H1 (cell line): ENCODE data around the gene CDR2L. TPM values are rescaled to one million over a fixed set of nuclear protein-coding genes. Genes with fewer than 3 reads are reported as not detected.

ENCODE experiments used
- CTCF ChIA-PET: fragments of 300-600 bp; sonication (Branson Sonifier 250); formaldehyde crosslinking; loops from one replicate; lab custom pipeline; 2021; ENCODE audit not compliant: partially characterized antibody; lab: Charles Lee
- POLR2A ChIA-PET: fragments of 300-600 bp; sonication (Branson Sonifier 250); formaldehyde crosslinking; loops from one replicate; lab custom pipeline; 2021; ENCODE audit warnings: inconsistent platforms; ENCODE audit not compliant: partially characterized antibody; lab: Charles Lee
- DNase-seq, 2 experiments: peaks; one replicate each; pipeline versions ENCODE4 v3.0.0 to v3.0.0-alpha.2; 2010 to 2022; ENCODE audit warnings: low spot score in 2 of 2, low read depth in 1 of 2, mixed read lengths in 1 of 2
- FAIRE-seq: peaks from 2 replicates; lab custom pipeline; 2011; peaks lifted over from hg19 to GRCh38; lab: Jason Lieb, UNC
- H2AFZ ChIP-seq: 2 replicates; pipeline ENCODE4 v1.8.1; 2012; ENCODE audit warnings: low read length, inconsistent platforms
- H2AK5ac ChIP-seq: 2 replicates; pipeline ENCODE4 v1.6.1; 2013; ENCODE audit warnings: low read depth, low read length
- H2BK120ac ChIP-seq: replicated peaks from 2 replicates; pipeline ENCODE3; 2013; ENCODE audit warnings: low read depth, low read length, inconsistent platforms
- H2BK12ac ChIP-seq: 2 replicates; pipeline ENCODE4 v1.6.1; 2013; ENCODE audit warnings: low read depth, low read length
- H2BK15ac ChIP-seq: 2 replicates; pipeline ENCODE4 v1.6.1; 2013; ENCODE audit warnings: low read length
- H2BK20ac ChIP-seq: 2 replicates; pipeline ENCODE4 v1.6.1; 2013; ENCODE audit warnings: low read length
- H2BK5ac ChIP-seq: 2 replicates; pipeline ENCODE4 v1.6.1; 2013; ENCODE audit warnings: low read depth, low read length
- H3K14ac ChIP-seq: 2 replicates; pipeline ENCODE4 v1.6.1; 2013; ENCODE audit warnings: inconsistent platforms; ENCODE audit not compliant: insufficient read length
- H3K18ac ChIP-seq: 2 replicates; pipeline ENCODE4 v1.6.1; 2013; ENCODE audit warnings: low read length; ENCODE audit errors: extremely low read depth
- H3K23ac ChIP-seq: 2 replicates; pipeline ENCODE4 v1.6.1; 2013; ENCODE audit warnings: inconsistent platforms; ENCODE audit not compliant: insufficient read length
- H3K23me2 ChIP-seq: 2 replicates; pipeline ENCODE4 v1.6.1; 2013; ENCODE audit warnings: low read depth, low read length
- H3K27ac ChIP-seq: 2 replicates; pipeline ENCODE4 v1.6.1; 2011; ENCODE audit warnings: low read depth, low read length, inconsistent platforms
- H3K27me3 ChIP-seq, 4 experiments: replicated peaks in 1 of 4; 1 replicate in 1 of 4; 2 replicates in 3 of 4; pipeline versions ENCODE4 v1.6.1 to v1.8.1; 2011 to 2013; ENCODE audit warnings: low read length in 3 of 4, mild to moderate bottlenecking in 3 of 4, inconsistent platforms in 2 of 4, mixed read lengths in 2 of 4, moderate library complexity in 1 of 4; ENCODE audit not compliant: control insufficient read depth in 3 of 4, insufficient read depth in 3 of 4; ENCODE audit errors: extremely low read depth in 1 of 4
- H3K36me3 ChIP-seq, 4 experiments: 2 replicates each; pipeline versions ENCODE4 v1.6.1 to v1.8.1; 2011 to 2013; ENCODE audit warnings: mild to moderate bottlenecking in 4 of 4, low read length in 3 of 4, moderate library complexity in 2 of 4, control low read depth in 1 of 4, inconsistent platforms in 1 of 4; ENCODE audit not compliant: insufficient read depth in 4 of 4, control insufficient read depth in 2 of 4
- H3K4ac ChIP-seq: replicated peaks from 2 replicates; pipeline ENCODE3; 2013; ENCODE audit warnings: low read length, low read depth, mixed read lengths, inconsistent platforms; ENCODE audit not compliant: insufficient read length
- H3K4me1 ChIP-seq, 4 experiments: replicated peaks in 1 of 4; 1 replicate in 1 of 4; 2 replicates in 3 of 4; pipeline versions ENCODE4 v1.6.1 to v1.8.1; 2011 to 2013; ENCODE audit warnings: low read length in 3 of 4, inconsistent platforms in 2 of 4, mixed read lengths in 1 of 4; ENCODE audit not compliant: insufficient read depth in 4 of 4, control insufficient read depth in 3 of 4
- H3K4me2 ChIP-seq, 2 experiments: 2 replicates each; pipeline versions ENCODE4 v1.6.1 to v1.8.1; 2011 to 2013; ENCODE audit warnings: low read depth in 2 of 2, low read length in 2 of 2, control low read depth in 1 of 2, inconsistent platforms in 1 of 2, mild to moderate bottlenecking in 1 of 2; ENCODE audit not compliant: insufficient read depth in 1 of 2
- H3K4me3 ChIP-seq, 4 experiments: fragments of 200-600, 300-600 bp in 1 of 4; sonication (generic), shearing (Covaris generic), sonication (Bioruptor Twin) in 1 of 4; 2 replicates each; pipeline versions ENCODE4 v1.5.1 to v1.8.1; 2011 to 2016; ENCODE audit warnings: low read length in 4 of 4, low read depth in 3 of 4, control low read depth in 2 of 4, inconsistent platforms in 2 of 4, mild to moderate bottlenecking in 2 of 4, mixed read lengths in 1 of 4, moderate library complexity in 1 of 4; ENCODE audit not compliant: insufficient read depth in 2 of 4; ENCODE audit errors: extremely low read depth in 1 of 4
- H3K56ac ChIP-seq: replicated peaks from 2 replicates; pipeline ENCODE3; 2013; ENCODE audit warnings: low read depth, mild to moderate bottlenecking, mixed read lengths, low read length, inconsistent platforms; ENCODE audit not compliant: insufficient read length
- H3K79me1 ChIP-seq: 2 replicates; pipeline ENCODE4 v1.6.1; 2013; ENCODE audit warnings: low read depth, low read length, control low read depth
- H3K79me2 ChIP-seq, 2 experiments: 2 replicates each; pipeline versions ENCODE4 v1.6.1 to v1.8.1; 2012 to 2013; ENCODE audit warnings: low read length in 2 of 2, mild to moderate bottlenecking in 2 of 2, inconsistent platforms in 1 of 2; ENCODE audit not compliant: insufficient read depth in 2 of 2, control insufficient read depth in 1 of 2
- H3K9ac ChIP-seq, 4 experiments: replicated peaks in 1 of 4; 1 replicate in 1 of 4; 2 replicates in 3 of 4; pipeline versions ENCODE4 v1.6.1 to v1.8.1; 2011 to 2013; ENCODE audit warnings: low read depth in 3 of 4, low read length in 3 of 4, control low read depth in 2 of 4, mild to moderate bottlenecking in 2 of 4, moderate library complexity in 2 of 4, inconsistent platforms in 1 of 4; ENCODE audit errors: extremely low read depth in 1 of 4
- H3K9me3 ChIP-seq, 2 experiments: 2 replicates each; pipeline versions ENCODE4 v1.6.1 to v1.8.1; 2012 to 2013; ENCODE audit warnings: mild to moderate bottlenecking in 2 of 2, moderate library complexity in 2 of 2, control low read depth in 1 of 2, inconsistent platforms in 1 of 2, low read depth in 1 of 2, low read length in 1 of 2, mixed read lengths in 1 of 2; ENCODE audit not compliant: insufficient read depth in 2 of 2
- H4K20me1 ChIP-seq, 2 experiments: replicated peaks in 1 of 2; 2 replicates each; pipeline versions ENCODE3 to v1.8.1; 2011 to 2013; ENCODE audit warnings: inconsistent platforms in 2 of 2, low read length in 2 of 2, mild to moderate bottlenecking in 1 of 2; ENCODE audit not compliant: insufficient read depth in 2 of 2, control insufficient read depth in 1 of 2
- H4K5ac ChIP-seq: 2 replicates; pipeline ENCODE4 v1.6.1; 2013; ENCODE audit warnings: low read length, low read depth, mixed read lengths, inconsistent platforms; ENCODE audit not compliant: insufficient read length
- H4K8ac ChIP-seq: 2 replicates; pipeline ENCODE4 v1.8.0; 2013; ENCODE audit warnings: mild to moderate bottlenecking, moderate library complexity, low read length, inconsistent platforms; ENCODE audit not compliant: insufficient read depth; ENCODE audit errors: extremely low read depth
- H4K91ac ChIP-seq: replicated peaks from 2 replicates; pipeline ENCODE3; 2013; ENCODE audit warnings: low read length, mixed read lengths, inconsistent platforms; ENCODE audit not compliant: insufficient read length
- ASH2L ChIP-seq: fragments of 200-600, 300-600 bp; sonication (generic); IDR thresholded peaks from one replicate; pipeline ENCODE4 v1.7.1; 2017; ENCODE audit warnings: low read length
- CBX5 ChIP-seq: fragments of 300-800, 300-1000 bp; sonication (generic); IDR thresholded peaks from 2 replicates; pipeline ENCODE4 v1.7.1; 2016; ENCODE audit warnings: antibody characterized with exemption, low read length, low read depth
- WGBS, 2 experiments: shearing (Covaris generic) in 1 of 2; methylation state at CpG; one replicate each; pipeline versions ENCODE4 v1.1.6 to v1.1.7; 2013 to 2015; ENCODE audit warnings: low lambda C conversion rate in 2 of 2, mixed read lengths in 2 of 2, inconsistent platforms in 1 of 2, low coverage in 1 of 2, missing lambda C conversion rate in 1 of 2; ENCODE audit not compliant: insufficient replicate concordance in 2 of 2, insufficient coverage in 1 of 2, insufficient read length in 1 of 2; ENCODE audit errors: extremely low coverage in 1 of 2, missing lambda C conversion rate in 1 of 2; 5-methylcytosine and 5-hydroxymethylcytosine counted together
- polyA plus RNA-seq, 7 experiments: library from polyadenylated mRNA; depleted of rRNA in 3 of 7; stranded (reverse) in 5 of 7; unstranded in 2 of 7; fragments of >200 nt in 5 of 7; fragments of 200-250 nt in 2 of 7; gene quantifications; 1 replicate in 5 of 7; 2 replicates in 1 of 7; 4 replicates in 1 of 7; pipeline versions ENCODE4 v1.2.1 to v1.2.3, GENCODE V29; 2011 to 2013; ENCODE audit warnings: missing spikeins in 2 of 7, mixed read lengths in 2 of 7
- total RNA-seq: library from RNA; stranded (reverse); fragmentation: NEBNext Ultra II Directional; extraction: Animal tissue kit (Norgen Biotek cat#: 25700); gene quantifications from 2 replicates; pipeline ENCODE4 v1.2.1, GENCODE V29; 2021

The CDR2L gene
- total and polyA plus RNA-seq, 2 of the 8 experiments (the other 6 are each of a cell fraction or from before 2014, with no cell fraction given) = 20.4 to 38.1 TPM

DNA sequence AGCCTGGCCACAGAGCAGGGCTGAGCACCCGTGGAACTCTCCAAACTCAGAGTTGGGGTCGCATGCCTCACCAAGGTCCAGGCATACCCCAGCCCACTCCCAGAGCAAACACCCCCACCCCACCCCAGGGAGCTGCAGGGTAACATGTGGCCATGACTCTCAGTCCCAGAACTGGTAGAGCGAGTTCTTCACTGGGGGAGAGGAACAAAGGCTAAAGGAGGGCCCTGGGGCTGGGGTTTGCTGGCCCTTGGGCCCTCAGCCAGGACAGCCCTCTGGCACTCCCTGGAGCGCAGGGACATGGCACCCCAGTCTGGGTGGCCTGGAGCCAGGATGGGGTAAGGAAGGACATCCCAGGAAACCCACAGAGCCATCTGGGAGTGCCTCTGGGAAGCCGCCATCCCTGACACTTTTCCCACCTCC is 19.1 kb upstream of the CDR2L start:
- Histone ChIP-seq H2BK12ac (no peak overlapping the region), H3K79me1 (no peaks in the 10 kb centered on the region), H2BK5ac (no peak overlapping the region), H3K56ac (no peak overlapping the region), H3K23ac (no peak overlapping the region), H2BK20ac (no peak overlapping the region), H3K27ac (0 out of 2 replicates have a peak overlapping the region, but pooled peaks have one; percentile 1), H4K20me1 (peaks cover 0 to 1% of the 10 kb centered on the region in 2 experiments), H4K8ac (no peak overlapping the region), H4K91ac (peak overlapping the region; percentile 89), H2AK5ac (no peak overlapping the region), H3K4ac (no peak overlapping the region), H2AFZ (no peak overlapping the region), H3K18ac (no peak overlapping the region; the same call in 1 of the 2 replicates), H3K23me2 (peaks cover 13% of the 10 kb centered on the region; the same call in 1 of the 2 replicates), H3K4me3 (no peak overlapping the region), H3K9ac (no peak overlapping the region), H3K27me3 (peaks cover 12 to 23% (median 21%) of the 10 kb centered on the region in 4 experiments), H2BK15ac (peak overlapping the region; percentile 7; the same call in 1 of the 2 replicates), H4K5ac (no peak overlapping the region), H3K4me1 (peaks cover 0 to 15% (median 10%) of the 10 kb centered on the region in 4 experiments; a peak in 6 of 7 replicates), H3K4me2 (peak overlapping the region; percentile 21 to 50; a peak in 2 of 4 replicates), H3K14ac (no peak overlapping the region), H3K36me3 (no peaks in the 10 kb centered on the region), H3K79me2 (no peaks in the 10 kb centered on the region), H2BK120ac (peak overlapping the region; percentile 64), H3K9me3 (no peaks in the 10 kb centered on the region)
- DNase-seq (no peak), FAIRE-seq (no peak)
- peak; percentile 39 for TF ChIP-seq ASH2L
- no peak for TF ChIP-seq CBX5
- POLR2A ChIA-PET = interaction anchor here (0.7 to 1.6 kb wide), 5 partner anchors 8 to 66 kb away, joined by 3 to 6 read pairs (median 5); partner anchors contain the start of gene MRPL58
- 66% methylated on average over 4 of the region's 5 CpGs; no CpG with 5 or more reads in 1 of the 2 experiments for WGBS, 2 experiments
- CTCF ChIA-PET = interaction anchor here (1.2 to 19.8 kb wide), 6 partner anchors 10 to 57 kb away, joined by 3 to 345 read pairs (median 7); partner anchors contain the start of genes MRPL58 and OTOP2
